HG03064 (cell line): ENCODE data around the gene SCRG1.

Source experiments
- ATAC-seq: cut with Tn5 transposase; IDR thresholded peaks from one replicate; pipeline ENCODE4 v1.9.1; 2021; ENCODE audit warnings: low read depth; ENCODE audit not compliant: unreplicated experiment

The SCRG1 gene

GRCh38 chr4:173413036-173413435 lies 14.1 kb upstream of the SCRG1 start:
- ATAC-seq, result no peak

- no peak for ATAC-seq
These were observed 12.3 kb upstream of the SCRG1 start for GRCh38 chr4:173411106-173411693.

GRCh38 chr4:173410079-173410478 lies 11.2 kb upstream of the SCRG1 start:
- no peak for ATAC-seq

GRCh38 chr4:173405840-173406606 lies 7.1 kb upstream of the SCRG1 start:
- ATAC-seq, result no peak

GRCh38 chr4:173404296-173404865 lies 5.5 kb upstream of the SCRG1 start:
- no peak for ATAC-seq

GRCh38 chr4:173403051-173403450 lies 4.1 kb upstream of the SCRG1 start:
- ATAC-seq, result no peak

GRCh38 chr4:173401063-173401462 lies 2.1 kb upstream of the SCRG1 start:
- no peak for ATAC-seq

- ATAC-seq, result no peak
These were observed 696 bp downstream of the SCRG1 start for GRCh38 chr4:173398220-173398619.

GRCh38 chr4:173397604-173398003 lies 1.3 kb downstream of the SCRG1 start:
- no peak for ATAC-seq

- ATAC-seq, result no peak
These were observed 7.2 kb downstream of the SCRG1 start for GRCh38 chr4:173391701-173392100.

- no peak for ATAC-seq
These were observed 12.2 kb downstream of the SCRG1 start for GRCh38 chr4:173386751-173387150.

GRCh38 chr4:173382349-173382748 lies 16.6 kb downstream of the SCRG1 start:
- ATAC-seq, result no peak

GRCh38 chr4:173381610-173382009 lies 17.3 kb downstream of the SCRG1 start:
- no peak for ATAC-seq

GRCh38 chr4:173380987-173381386 lies 17.9 kb downstream of the SCRG1 start:
- peak; percentile 61 for ATAC-seq

- no peak for ATAC-seq
These were observed 19.0 kb downstream of the SCRG1 start for GRCh38 chr4:173379929-173380328.

GRCh38 chr4:173374588-173374987 lies 24.3 kb downstream of the SCRG1 start:
- ATAC-seq, result no peak

- peak; percentile 16 for ATAC-seq
These were observed 27.4 kb downstream of the SCRG1 start for GRCh38 chr4:173371292-173372192.

- ATAC-seq, result peak; percentile 62
These were observed 28.2 kb downstream of the SCRG1 start, which contains the start of gene SAP30 for GRCh38 chr4:173370477-173371291. Gene SAP30 (plus strand): TSS chr4:173370954. CDS start chr4:173371183, 229 bp downstream.

- ATAC-seq, result peak; percentile 1
These were observed 28.8 kb downstream of the SCRG1 start for GRCh38 chr4:173370130-173370476.

- no peak for ATAC-seq
These were observed 31.0 kb downstream of the SCRG1 start for GRCh38 chr4:173367946-173368345.
